Measurements from ENCODE around the gene TRIM4.
"Not testable (repeated sequence)": the region's sequence is repeated elsewhere in the genome, so short reads cannot be mapped to it uniquely, and the experiment has no call there.

Gene TRIM4

DNA sequence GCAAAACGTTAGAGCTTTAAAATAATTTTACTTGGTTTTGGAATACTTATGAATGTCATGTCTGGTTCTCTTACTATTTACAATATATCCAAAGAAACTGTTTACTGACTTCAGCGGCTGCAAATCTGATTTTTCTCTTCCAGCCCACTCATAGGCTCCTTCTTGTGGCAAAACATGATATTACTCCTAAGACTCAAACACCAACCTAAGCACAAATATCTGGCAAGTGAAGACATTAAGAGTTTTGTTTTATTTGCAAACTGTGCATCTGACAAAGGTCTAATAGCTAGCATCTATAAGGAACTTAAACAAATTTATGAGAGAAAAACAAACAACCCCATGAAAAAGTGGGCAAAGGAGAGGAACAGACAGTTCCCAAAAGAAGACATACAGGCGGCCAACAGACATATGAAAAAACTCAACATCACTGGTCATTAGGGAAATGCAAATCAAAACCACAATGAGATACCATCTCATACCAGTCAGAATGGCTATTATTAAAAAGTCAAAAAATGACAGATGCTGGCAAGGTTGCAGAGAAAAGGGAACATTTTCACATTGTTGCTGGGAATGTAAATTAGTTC is 30.4 kb upstream of the TRIM4 start:
- ChIA-PET CTCF (interaction anchor here (0.7 to 3.1 kb wide), 5 partner anchors 20 to 44 kb away, joined by 3 to 7 read pairs (median 4); partner anchors contain the start of genes GJC3 and TRIM4), POLR2A (no interaction called here)
- TF ChIP-seq, protein P1, sequence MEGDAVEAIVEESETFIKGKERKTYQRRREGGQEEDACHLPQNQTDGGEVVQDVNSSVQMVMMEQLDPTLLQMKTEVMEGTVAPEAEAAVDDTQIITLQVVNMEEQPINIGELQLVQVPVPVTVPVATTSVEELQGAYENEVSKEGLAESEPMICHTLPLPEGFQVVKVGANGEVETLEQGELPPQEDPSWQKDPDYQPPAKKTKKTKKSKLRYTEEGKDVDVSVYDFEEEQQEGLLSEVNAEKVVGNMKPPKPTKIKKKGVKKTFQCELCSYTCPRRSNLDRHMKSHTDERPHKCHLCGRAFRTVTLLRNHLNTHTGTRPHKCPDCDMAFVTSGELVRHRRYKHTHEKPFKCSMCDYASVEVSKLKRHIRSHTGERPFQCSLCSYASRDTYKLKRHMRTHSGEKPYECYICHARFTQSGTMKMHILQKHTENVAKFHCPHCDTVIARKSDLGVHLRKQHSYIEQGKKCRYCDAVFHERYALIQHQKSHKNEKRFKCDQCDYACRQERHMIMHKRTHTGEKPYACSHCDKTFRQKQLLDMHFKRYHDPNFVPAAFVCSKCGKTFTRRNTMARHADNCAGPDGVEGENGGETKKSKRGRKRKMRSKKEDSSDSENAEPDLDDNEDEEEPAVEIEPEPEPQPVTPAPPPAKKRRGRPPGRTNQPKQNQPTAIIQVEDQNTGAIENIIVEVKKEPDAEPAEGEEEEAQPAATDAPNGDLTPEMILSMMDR (IDR thresholded peaks at IDR 0.05; ENCODE audit: control extremely low read depth, extremely low read depth, low read depth, missing control alignments): peak; percentile 12
- no peak for DNase-seq (ENCODE audit: extremely low spot score)

DNA sequence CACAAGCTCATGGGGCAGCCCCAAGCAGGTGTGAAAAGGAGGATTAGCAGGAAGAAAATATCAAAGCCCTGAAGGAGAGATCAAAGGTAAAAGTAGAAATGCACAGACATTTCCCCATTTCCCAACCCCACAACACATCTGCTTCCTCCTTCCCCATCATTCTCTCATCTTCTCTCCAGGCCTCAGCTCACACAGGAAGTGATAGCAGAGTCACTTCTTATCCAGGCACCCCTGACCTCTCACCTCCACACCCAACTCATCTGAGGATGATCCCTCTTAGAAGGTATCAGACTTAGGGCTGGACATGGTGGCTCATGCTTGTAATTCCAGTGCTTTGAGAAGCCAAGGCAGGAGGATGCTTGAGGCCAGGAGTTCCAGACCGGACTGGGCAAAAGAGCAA is 28.3 kb upstream of the TRIM4 start:
- TF ChIP-seq, protein P1 (IDR thresholded peaks at IDR 0.05; ENCODE audit: control extremely low read depth, extremely low read depth, low read depth, missing control alignments): no peak
- ChIA-PET CTCF (interaction anchor here (1.7 kb wide), 1 partner anchor 32 kb away, joined by 4 read pairs; no protein-coding TSS in a partner anchor), POLR2A (no interaction called here)
- no peak for DNase-seq (ENCODE audit: extremely low spot score)

DNA sequence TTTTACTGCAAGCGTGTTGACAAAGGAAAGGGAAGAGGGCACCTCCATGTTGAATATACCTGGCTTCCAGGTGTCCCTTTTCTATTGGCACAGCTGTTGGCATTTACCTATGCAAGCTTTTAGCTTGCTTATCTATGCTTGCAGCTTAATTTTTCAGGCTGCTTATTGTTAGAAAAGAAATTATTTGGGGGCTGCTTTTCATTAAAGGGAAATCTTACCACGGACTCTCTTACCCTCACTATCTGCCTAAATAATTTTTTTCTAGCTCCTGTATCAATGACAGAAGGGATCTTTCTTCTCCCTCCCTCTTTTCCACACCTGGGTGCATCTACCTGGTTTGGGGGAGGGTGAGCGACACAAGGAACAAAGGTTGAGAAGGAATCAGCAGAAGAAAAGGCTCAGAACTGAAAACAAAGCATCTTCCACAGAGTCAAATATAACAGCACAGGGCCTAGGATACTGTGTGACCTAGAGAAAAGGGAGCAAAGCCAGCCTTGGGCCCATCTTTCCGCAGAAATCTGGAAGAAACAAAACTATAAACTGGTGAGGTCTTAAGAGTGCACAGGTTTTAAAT is 25.3 kb upstream of the TRIM4 start:
- ChIA-PET POLR2A (no interaction called here), CTCF (interaction anchor here (0.6 to 1.5 kb wide), 6 partner anchors 9 to 51 kb away, joined by 3 to 4 read pairs (median 3); partner anchors contain the start of genes GJC3 and TRIM4)
- no peak for DNase-seq (ENCODE audit: extremely low spot score)
- TF ChIP-seq, protein P1 (IDR thresholded peaks at IDR 0.05; ENCODE audit: control extremely low read depth, extremely low read depth, low read depth, missing control alignments): no peak

DNA sequence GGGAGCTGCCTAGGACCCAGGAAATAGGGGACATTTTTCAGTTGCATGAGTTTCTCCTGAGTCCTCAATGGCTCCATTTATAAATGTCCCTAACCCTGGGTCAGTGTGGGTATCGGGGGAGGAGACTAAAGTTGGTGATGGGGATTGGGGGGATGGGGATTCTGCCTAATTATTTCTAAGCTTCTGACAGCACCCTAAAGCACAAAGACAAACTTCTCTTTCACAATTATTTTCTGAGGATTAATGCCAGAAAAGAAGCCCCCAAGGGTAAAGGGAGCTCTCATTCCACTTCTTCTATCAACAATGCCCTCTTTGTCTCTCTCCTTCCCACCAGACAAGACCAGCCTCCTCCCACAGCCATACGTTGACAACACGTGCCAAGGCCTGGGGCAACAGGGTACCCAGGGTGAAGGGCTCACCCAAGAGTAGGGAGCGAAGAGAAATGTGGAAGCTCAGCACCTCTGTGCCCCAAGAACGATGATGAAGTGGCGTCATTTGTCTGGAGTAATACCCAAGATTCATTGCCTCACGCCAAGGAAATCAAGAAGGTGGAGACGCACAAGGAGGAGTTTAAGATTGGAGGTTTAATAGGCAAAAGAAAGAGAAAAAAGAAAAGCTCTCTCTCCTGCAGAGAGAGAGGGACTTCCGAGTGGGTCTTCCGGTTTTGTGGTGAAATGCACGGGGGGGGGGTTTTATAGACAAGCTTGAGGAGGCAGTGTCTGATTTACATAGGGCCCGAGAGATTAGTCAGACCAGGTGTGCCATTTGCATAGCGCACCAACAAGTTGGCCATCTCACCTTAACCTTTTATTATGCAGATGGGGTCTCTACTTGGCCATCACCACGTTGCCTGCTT is 24.5 kb upstream of the TRIM4 start:
- ChIA-PET POLR2A (no interaction called here), CTCF (interaction anchor here (0.6 to 1.5 kb wide), 6 partner anchors 10 to 52 kb away, joined by 3 to 4 read pairs (median 3); partner anchors contain the start of genes GJC3 and TRIM4)
- DNase-seq (ENCODE audit: extremely low spot score): no peak
- TF ChIP-seq, protein P1 (IDR thresholded peaks at IDR 0.05; ENCODE audit: control extremely low read depth, extremely low read depth, low read depth, missing control alignments): no peak

DNA sequence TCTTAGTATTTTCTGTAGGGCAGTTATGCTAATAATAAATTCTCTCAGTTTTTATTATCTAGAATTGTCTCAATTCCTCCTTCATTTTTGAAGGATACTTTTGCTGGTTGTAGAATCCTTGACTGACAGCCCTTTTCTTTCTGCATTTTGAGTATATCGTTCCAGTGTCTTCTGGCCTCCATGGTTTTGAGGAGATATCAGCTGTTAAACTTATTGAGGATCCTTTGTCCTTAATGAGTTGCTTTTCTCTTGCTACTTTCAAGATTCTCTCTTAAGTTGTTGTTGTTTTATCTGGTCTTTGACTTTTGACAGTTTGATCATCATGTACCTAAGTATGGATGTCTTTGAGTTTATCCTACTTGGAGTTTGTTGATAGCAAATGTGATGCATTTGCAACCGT is 19.0 kb upstream of the TRIM4 start:
- CTCF ChIA-PET: interaction anchor here (0.6 to 1.2 kb wide), 3 partner anchors 17 to 52 kb away, joined by 3 to 4 read pairs (median 3); no protein-coding TSS in a partner anchor
- TF ChIP-seq, protein P1 (IDR thresholded peaks at IDR 0.05; ENCODE audit: control extremely low read depth, extremely low read depth, low read depth, missing control alignments): no peak
- no peak for DNase-seq (ENCODE audit: extremely low spot score)
- POLR2A ChIA-PET: no interaction called here

DNA sequence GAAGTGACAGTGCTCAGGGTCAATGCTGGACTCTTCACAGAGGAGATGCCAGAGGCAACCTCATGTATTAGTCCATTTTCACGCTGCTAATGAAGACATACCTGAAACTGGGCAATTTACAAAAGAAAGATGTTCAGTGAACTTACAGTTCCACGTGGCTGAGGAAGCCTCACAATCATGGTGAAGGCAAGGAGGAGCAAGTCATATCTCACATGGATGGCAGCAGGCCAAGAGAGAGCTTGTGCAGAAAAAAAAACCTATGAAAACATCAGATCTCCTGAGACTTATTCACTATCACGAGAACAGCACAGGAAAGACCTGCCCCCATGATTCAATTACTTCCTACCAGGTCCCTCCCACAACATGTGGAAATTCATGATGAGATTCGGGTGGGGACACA is 15.7 kb upstream of the TRIM4 start:
- POLR2A ChIA-PET; CTCF ChIA-PET; DNase-seq (ENCODE audit: extremely low spot score): not testable (repeated sequence)

Data from GM10248 (cell line).